NCI-H526 treated with DMSO at 0.1 percent for 48 hours (cell line): ENCODE results near the gene PPP1R13B.
"Not testable (repeated sequence)": the region's sequence is repeated elsewhere in the genome, so short reads cannot be mapped to it uniquely, and the experiment has no call there.

Experiments used
- DNase-seq: peaks from one replicate; lab custom pipeline; 2025; lab: John Stamatoyannopoulos, UW

PPP1R13B gene

GRCh38 chr14:103859416-103860202 is 12.2 kb upstream of the PPP1R13B start:
- no peak for DNase-seq

GRCh38 chr14:103858063-103858781 is 10.8 kb upstream of the PPP1R13B start:
- DNase-seq, result no peak

DNA sequence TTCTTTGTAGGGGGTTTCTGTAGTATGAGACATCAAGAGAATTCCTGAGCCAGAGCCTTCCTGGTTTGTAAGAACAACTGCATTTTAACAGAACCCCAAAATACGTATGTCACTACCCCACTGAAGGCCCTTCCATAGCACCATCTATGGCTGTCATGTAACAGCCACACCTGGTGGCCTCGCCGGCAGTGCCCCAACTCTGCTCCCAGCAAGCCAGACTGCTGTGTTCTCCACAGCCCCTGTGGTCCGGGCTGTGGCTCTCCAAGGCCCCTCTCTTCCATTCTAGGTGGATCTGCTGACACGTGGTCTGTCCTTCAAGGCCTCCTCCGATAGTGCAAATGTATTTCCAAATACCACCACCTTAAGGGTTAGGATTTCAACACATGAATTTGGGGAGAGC is 9.9 kb upstream of the PPP1R13B start:
- DNase-seq, result no peak

DNA sequence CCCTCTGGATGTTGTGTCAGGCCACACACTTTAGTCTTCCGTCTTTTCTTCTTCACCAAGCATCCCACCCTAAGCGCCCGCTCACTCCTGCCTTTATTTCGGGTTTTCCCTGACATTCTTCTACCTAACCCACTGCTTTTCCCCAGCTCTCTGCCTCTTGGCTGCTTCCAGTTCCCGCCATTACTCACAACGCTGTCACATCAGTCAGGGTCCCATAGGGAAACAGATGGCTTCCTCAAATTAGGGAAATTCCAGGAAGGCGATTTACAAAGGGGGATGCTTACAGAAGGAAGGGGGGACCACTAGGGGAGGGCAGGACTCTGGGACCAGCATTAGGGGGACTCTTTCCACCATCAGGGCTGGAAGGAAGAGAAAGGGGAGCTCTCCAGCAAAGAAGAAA is 9.2 kb upstream of the PPP1R13B start:
- no peak for DNase-seq

GRCh38 chr14:103856105-103856504 is 8.7 kb upstream of the PPP1R13B start:
- no peak for DNase-seq

GRCh38 chr14:103855734-103856095 is 8.3 kb upstream of the PPP1R13B start:
- DNase-seq, result no peak

DNA sequence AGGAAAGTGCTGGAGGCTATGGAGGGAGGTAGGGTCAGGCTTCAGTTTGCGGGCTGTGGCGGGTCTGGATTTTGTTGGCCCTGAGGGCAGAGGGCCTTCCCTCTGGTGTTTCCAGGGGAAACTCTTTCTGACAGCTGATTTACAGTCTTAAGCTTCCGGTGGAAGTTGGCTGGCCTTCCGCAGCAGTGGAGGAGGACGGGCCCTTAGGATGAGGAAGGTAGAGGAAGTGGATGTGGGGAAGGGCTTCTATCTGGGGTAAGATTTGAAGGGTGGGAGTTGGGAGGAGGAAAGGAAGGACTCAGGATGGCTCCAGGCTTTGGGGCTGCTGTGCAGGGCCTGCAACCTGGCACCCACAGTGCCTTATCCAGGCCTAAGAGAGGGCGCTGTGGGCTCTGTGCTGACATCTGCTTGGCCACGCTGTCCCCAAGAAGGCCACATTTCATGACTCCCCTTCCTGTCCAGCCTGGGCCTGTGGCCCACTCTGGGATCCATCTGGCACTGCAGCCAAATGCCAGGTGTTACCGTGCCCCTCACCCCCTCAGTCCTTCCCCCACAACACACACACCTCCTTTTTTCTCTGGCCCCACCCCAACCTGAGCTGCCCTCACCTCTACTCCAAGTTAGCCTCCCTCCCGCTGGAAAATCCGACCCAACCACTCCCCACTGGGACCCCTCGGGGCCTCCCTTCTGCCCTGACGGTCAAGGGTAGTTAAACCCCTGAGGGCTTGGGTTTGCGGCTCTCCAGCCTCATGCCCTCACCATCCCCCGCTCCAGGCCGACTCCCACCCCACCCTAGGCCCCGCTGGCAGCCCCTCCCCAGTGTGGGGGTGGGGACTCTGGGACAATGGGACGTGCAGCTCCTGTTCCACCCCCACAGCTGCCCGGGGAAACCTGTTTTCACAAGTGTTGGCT is 7.7 kb upstream of the PPP1R13B start:
- no peak for DNase-seq

DNA sequence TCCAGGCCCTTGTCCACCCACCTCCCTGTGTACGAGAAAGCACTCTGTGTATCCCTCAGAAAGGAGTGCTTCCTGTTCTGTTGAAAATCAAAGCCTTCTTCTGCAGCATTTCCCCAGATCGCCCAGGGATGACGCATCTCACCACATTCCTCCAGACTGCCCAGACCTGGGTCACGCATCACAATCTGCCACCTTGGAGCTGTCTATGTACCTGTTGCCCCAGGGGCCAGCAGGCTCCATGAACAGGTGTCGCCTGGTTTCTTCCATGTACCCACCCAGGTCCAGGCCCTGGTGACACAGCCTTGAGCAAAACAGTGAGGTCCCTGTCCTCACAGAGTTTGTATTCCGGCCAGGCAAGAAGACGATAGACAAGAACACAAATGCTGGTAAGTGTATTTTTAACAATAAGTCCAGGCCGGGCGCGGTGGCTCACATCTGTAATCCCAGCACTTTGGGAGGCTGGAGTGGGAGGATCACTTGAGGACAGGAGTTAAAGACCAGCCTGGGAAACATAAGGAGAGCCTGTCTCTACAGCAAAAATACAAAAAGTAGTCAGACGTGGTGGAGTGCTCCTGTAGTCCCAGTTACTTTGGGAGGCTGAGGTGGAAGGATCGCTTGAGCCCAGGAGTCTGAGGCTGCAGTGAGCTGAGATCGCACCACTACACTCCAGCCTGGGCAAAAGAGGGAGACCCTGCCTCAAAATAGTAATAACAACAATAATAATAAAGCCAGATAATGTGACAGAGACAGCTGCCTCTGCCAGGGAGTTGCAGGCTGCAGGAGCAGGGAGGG is 6.8 kb upstream of the PPP1R13B start:
- no peak for DNase-seq

DNA sequence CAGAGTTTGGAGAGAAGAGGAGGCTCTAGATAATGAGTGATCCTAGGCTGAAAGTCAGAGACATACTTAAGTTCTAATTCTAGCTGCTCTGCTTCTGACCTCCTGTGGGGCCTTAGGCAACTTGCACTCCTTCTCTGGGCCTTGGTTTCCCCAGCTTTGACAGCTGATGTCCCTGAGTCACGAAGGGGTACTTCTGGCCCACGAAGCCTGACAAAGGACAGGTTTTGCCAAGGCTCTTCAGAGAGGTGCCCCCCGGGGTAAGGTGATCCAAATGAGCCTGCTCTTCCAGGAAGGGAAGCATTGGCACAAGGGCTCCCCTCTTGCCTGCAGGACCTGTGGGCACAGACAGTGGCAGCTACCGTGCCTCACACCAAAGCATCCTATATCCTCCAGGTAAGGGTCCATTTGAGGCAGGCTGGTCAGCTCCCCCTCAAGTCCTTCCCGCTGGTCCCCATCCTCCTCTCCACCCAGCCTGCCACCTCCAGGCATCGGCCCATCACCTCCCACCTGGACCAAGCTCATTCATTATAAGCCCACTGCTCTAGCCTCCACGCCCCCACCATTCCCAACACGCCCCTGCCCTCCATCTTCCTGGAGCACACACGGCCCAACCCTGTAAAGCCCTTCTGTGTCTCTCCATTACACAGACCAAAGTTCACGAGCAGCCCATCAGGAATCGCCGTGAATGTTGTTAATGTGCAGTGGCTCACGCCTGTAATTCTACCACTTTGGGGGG is 1.9 kb upstream of the PPP1R13B start:
- DNase-seq, result no peak

DNA sequence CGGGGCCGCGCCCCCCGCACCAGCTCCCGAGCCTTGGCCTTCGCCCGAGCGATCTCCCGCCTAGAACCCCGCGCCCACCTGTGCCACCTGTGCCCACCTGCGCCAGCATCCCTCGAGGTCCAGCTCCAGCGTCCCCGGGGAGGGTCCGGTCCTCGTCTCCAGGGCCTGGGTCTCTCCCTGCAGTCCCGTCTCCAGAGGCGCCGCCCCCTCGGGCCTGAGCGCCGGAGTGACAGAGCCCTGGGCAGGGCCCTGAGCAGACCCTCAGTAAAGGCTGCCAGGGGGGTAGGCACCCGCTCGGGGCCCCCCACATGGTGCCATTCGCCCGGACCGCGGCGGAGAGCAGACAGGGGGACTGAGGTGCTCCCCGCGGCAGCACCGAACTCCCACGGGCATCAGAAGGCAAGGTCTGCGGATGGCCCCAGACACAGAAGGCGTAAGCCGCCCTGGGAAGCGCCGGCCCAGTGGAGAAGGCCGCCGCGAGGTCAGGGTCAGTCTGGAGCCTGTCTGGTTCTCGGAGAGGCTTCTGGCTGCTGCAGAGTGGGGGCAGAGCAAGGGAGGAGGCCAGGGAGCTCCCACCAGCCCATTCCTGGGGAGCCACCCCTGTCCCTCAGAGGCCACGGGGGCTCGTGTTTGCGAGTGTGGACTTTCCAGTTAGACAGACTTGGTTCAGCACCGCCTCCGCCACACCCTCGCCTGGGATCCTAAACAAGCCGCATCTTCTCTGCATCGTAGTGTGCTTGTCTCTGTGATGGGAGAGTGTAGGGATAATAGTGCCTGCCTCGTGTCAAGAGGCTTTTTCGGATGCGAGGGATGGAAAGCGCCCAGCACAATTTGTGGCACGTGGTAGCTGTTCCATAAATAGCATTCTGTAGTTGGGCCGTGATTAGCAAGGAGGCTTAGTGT is 1.1 kb upstream of the PPP1R13B start:
- no peak for DNase-seq

- peak; percentile 21 for DNase-seq
These were observed 578 bp downstream of the PPP1R13B start for GRCh38 chr14:103846543-103847450.

- no peak for DNase-seq
These were observed 1.3 kb downstream of the PPP1R13B start for GRCh38 chr14:103846097-103846496.

DNA sequence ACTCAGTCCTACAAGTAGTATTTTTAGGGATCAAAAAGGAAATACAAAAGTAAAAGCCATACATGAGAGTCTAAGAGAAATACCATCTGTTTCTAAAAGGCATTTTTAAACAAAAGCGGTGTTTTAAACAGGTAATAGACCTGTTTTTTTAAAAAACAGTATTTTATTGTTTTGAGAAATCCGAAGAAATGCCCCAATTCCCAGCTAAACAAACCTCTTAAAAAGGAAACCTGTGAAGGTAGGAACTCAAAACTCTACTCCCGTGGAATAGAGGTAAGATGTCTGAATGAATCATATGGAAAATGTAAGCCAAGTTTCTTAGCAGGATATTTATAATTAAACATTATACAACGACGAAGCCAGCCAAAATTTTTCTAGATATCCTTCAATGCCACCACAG is 2.0 kb downstream of the PPP1R13B start:
- no peak for DNase-seq

- not testable (repeated sequence) for DNase-seq
These were observed 6.1 kb downstream of the PPP1R13B start for GRCh38 chr14:103841265-103841664.

GRCh38 chr14:103840014-103840413 is 7.4 kb downstream of the PPP1R13B start:
- DNase-seq, result no peak

- no peak for DNase-seq
These were observed 7.8 kb downstream of the PPP1R13B start for GRCh38 chr14:103839579-103839978.

DNA sequence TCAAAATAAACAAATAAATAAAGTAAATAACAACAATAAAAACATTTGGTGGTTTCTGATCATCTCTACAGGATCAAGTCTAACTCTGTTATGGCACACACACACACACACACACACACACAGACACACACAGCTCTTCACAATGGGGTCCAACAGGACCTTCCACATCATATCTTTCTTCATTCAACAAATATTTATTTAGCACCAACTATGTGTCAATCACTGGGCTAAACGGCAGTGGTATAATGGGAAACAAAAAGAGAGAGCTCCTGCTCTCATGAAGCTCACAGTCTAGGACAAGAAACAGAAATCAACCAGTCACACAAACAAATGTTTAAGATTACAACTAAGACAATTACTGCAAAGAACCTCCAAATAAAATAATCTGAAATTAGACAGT is 9.3 kb downstream of the PPP1R13B start:
- DNase-seq, result no peak

GRCh38 chr14:103836976-103837725 is 10.2 kb downstream of the PPP1R13B start:
- no peak for DNase-seq
